ENCODE measurements around the gene NAV2.

DNA sequence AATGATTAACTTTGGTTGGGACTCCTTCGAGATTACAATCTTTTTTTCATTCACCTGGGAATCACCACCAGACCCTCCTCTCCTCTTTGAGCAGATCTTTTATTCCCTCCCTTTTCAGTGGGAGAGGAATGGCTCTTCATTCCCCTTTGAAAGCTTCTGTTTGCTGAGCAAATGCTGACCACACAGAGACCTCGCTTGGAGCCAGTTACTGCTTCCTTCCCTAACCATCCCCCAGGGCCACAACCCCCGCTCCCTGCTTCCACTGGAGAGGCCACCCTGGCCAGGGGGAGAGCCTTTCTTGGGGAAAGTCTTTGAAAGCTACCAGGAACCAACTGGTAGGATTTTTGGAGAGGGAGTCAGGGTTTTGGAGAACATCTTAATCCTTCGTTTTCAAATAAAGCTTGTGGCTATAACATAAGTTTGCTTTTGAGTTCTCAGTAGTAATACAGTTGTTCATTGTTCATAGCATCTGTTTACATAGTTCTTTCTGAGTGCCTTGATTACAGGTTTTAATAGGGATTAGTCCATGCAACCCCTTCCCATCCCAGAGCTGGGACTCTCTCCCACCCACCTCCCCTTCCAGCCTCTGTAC is 309.2 kb downstream of the NAV2 start:
- no peak for TF ChIP-seq CTCF (IDR thresholded peaks at IDR 0.05; ENCODE audit: borderline replicate concordance, extremely low read depth, low read length, poor library complexity, severe bottlenecking)
- TF ChIP-seq EZH2 (IDR thresholded peaks at IDR 0.05; ENCODE audit: borderline replicate concordance, low read depth, low read length, severe bottlenecking): no peak

Measured in DND-41 (cell line).